ENCODE data around the gene PHC2.

- TF ChIP-seq CTCF (conservative IDR thresholded peaks at IDR 0.05; ENCODE audit: low read length) (no peak), EZH2phosphoT487 (IDR thresholded peaks at IDR 0.05; ENCODE audit: borderline replicate concordance) (no peak)
Observed at GRCh38 chr1:33391343-33392078, 39.4 kb downstream of the PHC2 start.
